Measurements from ENCODE around the gene MAP4K5. TPM values are rescaled to one million over a fixed set of nuclear protein-coding genes. Genes with fewer than 3 reads are reported as not detected.

Gene MAP4K5
- total and polyA plus RNA-seq, 2 of the 13 experiments (the other 11 are each of a cell fraction or from before 2014, with no cell fraction given): 12.7 to 23.9 TPM

- DNase-seq (ENCODE audit: low spot score): no peak
- ChIA-PET CTCF (ENCODE audit: low intra/inter-chr PET ratio, low total read pairs) (no interaction called here), POLR2A (no interaction called here)
- Histone ChIP-seq H3K36me3 (replicated peaks in 1 of 2; ENCODE audit: control insufficient read depth in 1 of 2, insufficient read depth in 2 of 2, low read length in 2 of 2) (peaks cover 0 to 40% of the 10 kb centered on the region in 2 experiments; a peak in 4 of 5 replicates), H3K4me2 (ENCODE audit: low read depth, low read length) (no peak overlapping the region), H2AFZ (ENCODE audit: low read length) (no peak overlapping the region), H4K20me1 (ENCODE audit: insufficient read depth, low read length) (no peaks in the 10 kb centered on the region), H3K79me2 (ENCODE audit: insufficient read depth, low read length) (no peaks in the 10 kb centered on the region), H3K4me1 (ENCODE audit: insufficient read depth, low read length) (peaks cover 6% of the 10 kb centered on the region), H3K27ac (ENCODE audit: extremely low read length, insufficient read depth, low read length) (no peak overlapping the region), H3K9ac (ENCODE audit: insufficient read depth, low read depth, low read length) (no peak overlapping the region), H3K4me3 (replicated peaks in 1 of 3; ENCODE audit: insufficient read depth in 1 of 3, low read depth in 2 of 3, low read length in 3 of 3) (no peak overlapping the region), H3K9me3 (ENCODE audit: low read length) (peaks cover 10% of the 10 kb centered on the region; the same call in 1 of the 2 replicates), H3K27me3 (ENCODE audit: control insufficient read depth in 1 of 2, insufficient read depth in 2 of 2, low read length in 2 of 2) (no peaks in the 10 kb centered on the region)
- in situ Hi-C loops (cut with HindIII; ENCODE audit: extremely low pct_ligation_motif_present, low pct_unique_long_range_greater_than_20kb): no loop called here
- 81% methylated on average over 6 of the region's 6 CpGs for WGBS (ENCODE audit: low lambda C conversion rate)
- intact Hi-C loops (cut with micrococcal nuclease; ENCODE audit: unreplicated experiment): no loop called here
- FAIRE-seq: no peak
- no TSS peak for BruUV-seq (replicated peaks)
- ATAC-seq: no peak
- no peak for TF ChIP-seq ZNF740 (CRISPR knock-in tag; IDR thresholded peaks at IDR 0.05)
- no peak for TF ChIP-seq SIX4 (CRISPR knock-in tag; IDR thresholded peaks at IDR 0.05)
- TF ChIP-seq, protein P1, sequence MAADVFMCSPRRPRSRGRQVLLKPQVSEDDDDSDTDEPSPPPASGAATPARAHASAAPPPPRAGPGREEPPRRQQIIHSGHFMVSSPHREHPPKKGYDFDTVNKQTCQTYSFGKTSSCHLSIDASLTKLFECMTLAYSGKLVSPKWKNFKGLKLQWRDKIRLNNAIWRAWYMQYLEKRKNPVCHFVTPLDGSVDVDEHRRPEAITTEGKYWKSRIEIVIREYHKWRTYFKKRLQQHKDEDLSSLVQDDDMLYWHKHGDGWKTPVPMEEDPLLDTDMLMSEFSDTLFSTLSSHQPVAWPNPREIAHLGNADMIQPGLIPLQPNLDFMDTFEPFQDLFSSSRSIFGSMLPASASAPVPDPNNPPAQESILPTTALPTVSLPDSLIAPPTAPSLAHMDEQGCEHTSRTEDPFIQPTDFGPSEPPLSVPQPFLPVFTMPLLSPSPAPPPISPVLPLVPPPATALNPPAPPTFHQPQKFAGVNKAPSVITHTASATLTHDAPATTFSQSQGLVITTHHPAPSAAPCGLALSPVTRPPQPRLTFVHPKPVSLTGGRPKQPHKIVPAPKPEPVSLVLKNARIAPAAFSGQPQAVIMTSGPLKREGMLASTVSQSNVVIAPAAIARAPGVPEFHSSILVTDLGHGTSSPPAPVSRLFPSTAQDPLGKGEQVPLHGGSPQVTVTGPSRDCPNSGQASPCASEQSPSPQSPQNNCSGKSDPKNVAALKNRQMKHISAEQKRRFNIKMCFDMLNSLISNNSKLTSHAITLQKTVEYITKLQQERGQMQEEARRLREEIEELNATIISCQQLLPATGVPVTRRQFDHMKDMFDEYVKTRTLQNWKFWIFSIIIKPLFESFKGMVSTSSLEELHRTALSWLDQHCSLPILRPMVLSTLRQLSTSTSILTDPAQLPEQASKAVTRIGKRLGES (CRISPR knock-in tag; IDR thresholded peaks at IDR 0.05; ENCODE audit: borderline replicate concordance): no peak
- no peak for TF ChIP-seq ZNF232 (CRISPR knock-in tag; IDR thresholded peaks at IDR 0.05; ENCODE audit: borderline replicate concordance)
- TF ChIP-seq ZNF24 (IDR thresholded peaks at IDR 0.05): no peak
- no peak for TF ChIP-seq ZNF75D (CRISPR knock-in tag; IDR thresholded peaks at IDR 0.05; ENCODE audit: borderline replicate concordance)
- TF ChIP-seq, protein P2, sequence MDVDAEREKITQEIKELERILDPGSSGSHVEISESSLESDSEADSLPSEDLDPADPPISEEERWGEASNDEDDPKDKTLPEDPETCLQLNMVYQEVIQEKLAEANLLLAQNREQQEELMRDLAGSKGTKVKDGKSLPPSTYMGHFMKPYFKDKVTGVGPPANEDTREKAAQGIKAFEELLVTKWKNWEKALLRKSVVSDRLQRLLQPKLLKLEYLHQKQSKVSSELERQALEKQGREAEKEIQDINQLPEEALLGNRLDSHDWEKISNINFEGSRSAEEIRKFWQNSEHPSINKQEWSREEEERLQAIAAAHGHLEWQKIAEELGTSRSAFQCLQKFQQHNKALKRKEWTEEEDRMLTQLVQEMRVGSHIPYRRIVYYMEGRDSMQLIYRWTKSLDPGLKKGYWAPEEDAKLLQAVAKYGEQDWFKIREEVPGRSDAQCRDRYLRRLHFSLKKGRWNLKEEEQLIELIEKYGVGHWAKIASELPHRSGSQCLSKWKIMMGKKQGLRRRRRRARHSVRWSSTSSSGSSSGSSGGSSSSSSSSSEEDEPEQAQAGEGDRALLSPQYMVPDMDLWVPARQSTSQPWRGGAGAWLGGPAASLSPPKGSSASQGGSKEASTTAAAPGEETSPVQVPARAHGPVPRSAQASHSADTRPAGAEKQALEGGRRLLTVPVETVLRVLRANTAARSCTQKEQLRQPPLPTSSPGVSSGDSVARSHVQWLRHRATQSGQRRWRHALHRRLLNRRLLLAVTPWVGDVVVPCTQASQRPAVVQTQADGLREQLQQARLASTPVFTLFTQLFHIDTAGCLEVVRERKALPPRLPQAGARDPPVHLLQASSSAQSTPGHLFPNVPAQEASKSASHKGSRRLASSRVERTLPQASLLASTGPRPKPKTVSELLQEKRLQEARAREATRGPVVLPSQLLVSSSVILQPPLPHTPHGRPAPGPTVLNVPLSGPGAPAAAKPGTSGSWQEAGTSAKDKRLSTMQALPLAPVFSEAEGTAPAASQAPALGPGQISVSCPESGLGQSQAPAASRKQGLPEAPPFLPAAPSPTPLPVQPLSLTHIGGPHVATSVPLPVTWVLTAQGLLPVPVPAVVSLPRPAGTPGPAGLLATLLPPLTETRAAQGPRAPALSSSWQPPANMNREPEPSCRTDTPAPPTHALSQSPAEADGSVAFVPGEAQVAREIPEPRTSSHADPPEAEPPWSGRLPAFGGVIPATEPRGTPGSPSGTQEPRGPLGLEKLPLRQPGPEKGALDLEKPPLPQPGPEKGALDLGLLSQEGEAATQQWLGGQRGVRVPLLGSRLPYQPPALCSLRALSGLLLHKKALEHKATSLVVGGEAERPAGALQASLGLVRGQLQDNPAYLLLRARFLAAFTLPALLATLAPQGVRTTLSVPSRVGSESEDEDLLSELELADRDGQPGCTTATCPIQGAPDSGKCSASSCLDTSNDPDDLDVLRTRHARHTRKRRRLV (CRISPR knock-in tag; IDR thresholded peaks at IDR 0.05): no peak
- TF ChIP-seq ZZZ3 (CRISPR knock-in tag; IDR thresholded peaks at IDR 0.05; ENCODE audit: borderline replicate concordance): no peak
- TF ChIP-seq ZNF234 (CRISPR knock-in tag; conservative IDR thresholded peaks at IDR 0.05): no peak
- TF ChIP-seq, protein P3, sequence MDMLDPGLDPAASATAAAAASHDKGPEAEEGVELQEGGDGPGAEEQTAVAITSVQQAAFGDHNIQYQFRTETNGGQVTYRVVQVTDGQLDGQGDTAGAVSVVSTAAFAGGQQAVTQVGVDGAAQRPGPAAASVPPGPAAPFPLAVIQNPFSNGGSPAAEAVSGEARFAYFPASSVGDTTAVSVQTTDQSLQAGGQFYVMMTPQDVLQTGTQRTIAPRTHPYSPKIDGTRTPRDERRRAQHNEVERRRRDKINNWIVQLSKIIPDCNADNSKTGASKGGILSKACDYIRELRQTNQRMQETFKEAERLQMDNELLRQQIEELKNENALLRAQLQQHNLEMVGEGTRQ (IDR thresholded peaks at IDR 0.05; ENCODE audit: low read depth, low read length): no peak
- TF ChIP-seq, protein P3 (CRISPR knock-in tag; IDR thresholded peaks at IDR 0.05; ENCODE audit: borderline replicate concordance): no peak
- no peak for TF ChIP-seq GTF2F1 (IDR thresholded peaks at IDR 0.05; ENCODE audit: low read length)
- no peak for TF ChIP-seq MAF1 (CRISPR knock-in tag; IDR thresholded peaks at IDR 0.05; ENCODE audit: borderline replicate concordance)
- TF ChIP-seq NFYC (CRISPR knock-in tag; IDR thresholded peaks at IDR 0.05): no peak
These were observed 60.4 kb downstream of the MAP4K5 start for GRCh38 chr14:50471838-50472465.
